IMR-90 (cell line): ENCODE data around the gene ZCCHC3.

ENCODE experiments used
- CEBPB ChIP-seq: IDR thresholded peaks from 2 replicates; pipeline ENCODE4 v1.6.1; 2012; ENCODE audit warnings: low read depth, low read length, improper control_type of control experiment
- CTCF ChIP-seq: conservative IDR thresholded peaks from 2 replicates; pipeline ENCODE4 v1.5.1; 2012; ENCODE audit warnings: mild to moderate bottlenecking, low read depth, low read length, improper control_type of control experiment
- FOS ChIP-seq: fragments of 150-350 bp; IDR thresholded peaks from 2 replicates; pipeline ENCODE4 v1.6.1; 2016; ENCODE audit warnings: low read depth, low read length
- MAFK ChIP-seq: IDR thresholded peaks from 2 replicates; pipeline ENCODE4 v1.6.1; 2012; ENCODE audit warnings: low read depth, low read length, improper control_type of control experiment
- NFE2L2 ChIP-seq: fragments of 150-350 bp; IDR thresholded peaks from 2 replicates; pipeline ENCODE4 v1.6.1; 2016; ENCODE audit warnings: low read depth, mild to moderate bottlenecking, low read length
- POLR2A ChIP-seq: IDR thresholded peaks from 2 replicates; pipeline ENCODE4 v1.6.1; 2012; ENCODE audit warnings: mild to moderate bottlenecking, low read depth, low read length
- RAD21 ChIP-seq: IDR thresholded peaks from 2 replicates; pipeline ENCODE4 v1.6.1; 2012; ENCODE audit warnings: low read length, improper control_type of control experiment
- RCOR1 ChIP-seq: IDR thresholded peaks from 2 replicates; pipeline ENCODE4 v1.6.1; 2012; ENCODE audit warnings: mild to moderate bottlenecking, low read length, improper control_type of control experiment; ENCODE audit not compliant: insufficient replicate concordance
- RFX5 ChIP-seq: IDR thresholded peaks from 2 replicates; pipeline ENCODE4 v1.8.0; 2012; ENCODE audit warnings: low read depth, mild to moderate bottlenecking, low read length, moderate library complexity
- SMC3 ChIP-seq: fragments of 150-350 bp; IDR thresholded peaks from 2 replicates; pipeline ENCODE4 v1.6.1; 2016; ENCODE audit warnings: low read depth, mild to moderate bottlenecking, antibody characterized with exemption, low read length, moderate library complexity

- TF ChIP-seq SMC3 (no peak), CTCF (no peak), CEBPB (no peak), NFE2L2 (no peak), RAD21 (no peak), RFX5 (no peak), POLR2A (no peak), FOS (no peak), RCOR1 (no peak), MAFK (no peak)
These were observed 49.4 kb downstream of the ZCCHC3 start, which contains the start of gene NRSN2 for GRCh38 chr20:346640-347316.
